GM18517 (cell line): ENCODE data around the gene PDE6H.

Source experiments
- ATAC-seq: cut with Tn5 transposase; IDR thresholded peaks from one replicate; pipeline ENCODE4 v1.9.1; 2021; ENCODE audit warnings: mild to moderate bottlenecking, moderate library complexity; ENCODE audit not compliant: unreplicated experiment

Gene PDE6H

GRCh38 chr12:14972816-14973215 lies at the start of gene PDE6H:
Gene PDE6H (plus strand): TSS chr12:14973042. CDS start chr12:14978013, 4,971 bp downstream.
- ATAC-seq: no peak

GRCh38 chr12:14923944-14924343 lies 48.9 kb upstream of the PDE6H start:
- no peak for ATAC-seq

- ATAC-seq: no peak
Observed at GRCh38 chr12:14924541-14924940, 48.3 kb upstream of the PDE6H start.

- no peak for ATAC-seq
Observed at GRCh38 chr12:14927267-14927666, 45.6 kb upstream of the PDE6H start.

GRCh38 chr12:14928931-14929330 lies 43.9 kb upstream of the PDE6H start:
- ATAC-seq: no peak

- ATAC-seq: no peak
Observed at GRCh38 chr12:14930299-14930698, 42.5 kb upstream of the PDE6H start.

- no peak for ATAC-seq
Observed at GRCh38 chr12:14931359-14931758, 41.5 kb upstream of the PDE6H start.

GRCh38 chr12:14931791-14932560 lies 40.9 kb upstream of the PDE6H start:
- no peak for ATAC-seq

GRCh38 chr12:14934511-14934910 lies 38.3 kb upstream of the PDE6H start:
- no peak for ATAC-seq

- ATAC-seq: no peak
Observed at GRCh38 chr12:14935031-14935430, 37.8 kb upstream of the PDE6H start.

GRCh38 chr12:14936224-14936861 lies 36.5 kb upstream of the PDE6H start:
- no peak for ATAC-seq

- no peak for ATAC-seq
Observed at GRCh38 chr12:14937014-14937413, 35.8 kb upstream of the PDE6H start.

- ATAC-seq: no peak
Observed at GRCh38 chr12:14937689-14938088, 35.2 kb upstream of the PDE6H start.

GRCh38 chr12:14938301-14938700 lies 34.5 kb upstream of the PDE6H start, which contains the start of gene ERP27:
Gene ERP27 (minus strand): TSS chr12:14938537. CDS start chr12:14938508, 29 bp downstream.
- ATAC-seq: no peak

GRCh38 chr12:14941369-14941768 lies 31.5 kb upstream of the PDE6H start:
- no peak for ATAC-seq

GRCh38 chr12:14942196-14942931 lies 30.5 kb upstream of the PDE6H start:
- no peak for ATAC-seq

GRCh38 chr12:14946162-14946561 lies 26.7 kb upstream of the PDE6H start:
- no peak for ATAC-seq

- ATAC-seq: no peak
Observed at GRCh38 chr12:14946861-14947260, 26.0 kb upstream of the PDE6H start.

GRCh38 chr12:14948672-14949071 lies 24.2 kb upstream of the PDE6H start:
- ATAC-seq: peak; percentile 96

GRCh38 chr12:14949631-14950030 lies 23.2 kb upstream of the PDE6H start:
- no peak for ATAC-seq

GRCh38 chr12:14950421-14950820 lies 22.4 kb upstream of the PDE6H start:
- no peak for ATAC-seq
